Ishikawa (cell line): ENCODE measurements around the gene DDX28.

Experiments
- CREB1 ChIP-seq: IDR thresholded peaks from 2 replicates; pipeline ENCODE4 v1.6.1; 2012; ENCODE audit warnings: low read depth
- EP300 ChIP-seq: IDR thresholded peaks from 2 replicates; pipeline ENCODE4 v1.6.1; 2012; ENCODE audit warnings: borderline replicate concordance
- MAX ChIP-seq: IDR thresholded peaks from 2 replicates; pipeline ENCODE4 v1.6.1; 2012
- NFIC ChIP-seq: IDR thresholded peaks from 2 replicates; pipeline ENCODE4 v1.6.1; 2012
- REST ChIP-seq: IDR thresholded peaks from 2 replicates; pipeline ENCODE4 v1.6.1; 2012; ENCODE audit warnings: low read depth, mild to moderate bottlenecking
- TCF12 ChIP-seq: IDR thresholded peaks from 2 replicates; pipeline ENCODE4 v1.6.1; 2012; ENCODE audit warnings: low read depth
- TEAD4 ChIP-seq: IDR thresholded peaks from 2 replicates; pipeline ENCODE4 v1.6.1; 2012
- YY1 ChIP-seq: IDR thresholded peaks from 2 replicates; pipeline ENCODE4 v1.6.1; 2012; ENCODE audit warnings: low read depth

- no peak for TF ChIP-seq EP300
- no peak for TF ChIP-seq TEAD4
- no peak for TF ChIP-seq MAX
- no peak for TF ChIP-seq REST
- no peak for TF ChIP-seq YY1
- no peak for TF ChIP-seq NFIC
- TF ChIP-seq CREB1, result no peak
- TF ChIP-seq TCF12, result no peak
Observed at GRCh38 chr16:68070249-68070730, 47.3 kb upstream of the DDX28 start.
